HL-60 (cell line): Measurements from ENCODE around the gene MYO3B.

Experiments
- DNase-seq, 2 experiments: peaks; one replicate each; pipeline ENCODE4 v3.0.0-alpha.2; 2010 to 2020; ENCODE audit warnings: low read depth in 1 of 2, low spot score in 1 of 2
- H3K27ac ChIP-seq: fragments of 250-450 bp; sonication (Bioruptor Pico); replicated peaks from 2 replicates; pipeline ENCODE4 v1.5.1; 2020; ENCODE audit warnings: mild to moderate bottlenecking, moderate library complexity
- H3K27me3 ChIP-seq: fragments of 250-450 bp; sonication (Bioruptor Pico); 2 replicates; pipeline ENCODE4 v1.5.1; 2021; ENCODE audit warnings: mild to moderate bottlenecking, moderate library complexity; ENCODE audit not compliant: insufficient read depth, poor library complexity, severe bottlenecking
- H3K4me3 ChIP-seq: replicated peaks from 2 replicates; pipeline ENCODE4 v1.5.1; 2011; ENCODE audit warnings: mild to moderate bottlenecking, control low read depth, low read length; ENCODE audit not compliant: insufficient read depth
- CTCF ChIP-seq: IDR thresholded peaks from one replicate; pipeline ENCODE4 v1.5.1; 2011; ENCODE audit warnings: low read length, control low read depth, inconsistent platforms; ENCODE audit not compliant: insufficient read depth
- GABPA ChIP-seq: IDR thresholded peaks from 2 replicates; pipeline ENCODE4 v1.6.1; 2012; ENCODE audit warnings: low read depth
- POLR2AphosphoS5 ChIP-seq: IDR thresholded peaks from 2 replicates; pipeline ENCODE4 v1.6.1; 2012; ENCODE audit warnings: low read depth
- REST ChIP-seq: IDR thresholded peaks from 2 replicates; pipeline ENCODE4 v1.6.1; 2012; ENCODE audit warnings: low read depth; ENCODE audit not compliant: insufficient replicate concordance
- SPI1 ChIP-seq: IDR thresholded peaks from 2 replicates; pipeline ENCODE4 v1.6.1; 2012; ENCODE audit warnings: low read depth, mild to moderate bottlenecking, borderline replicate concordance

The MYO3B gene

GRCh38 chr2:170530803-170531564 lies 353.0 kb downstream of the MYO3B start:
- no peak for TF ChIP-seq GABPA
- TF ChIP-seq SPI1, result no peak
- TF ChIP-seq REST, result no peak
- no peak for TF ChIP-seq POLR2AphosphoS5
- no peak for TF ChIP-seq CTCF
- Histone ChIP-seq H3K27me3 (no peaks in the 10 kb centered on the region), H3K4me3 (no peak overlapping the region), H3K27ac (no peak overlapping the region)
- DNase-seq, result no peak

- Histone ChIP-seq H3K27ac (no peak overlapping the region), H3K27me3 (no peaks in the 10 kb centered on the region), H3K4me3 (no peak overlapping the region)
- no peak for DNase-seq
- TF ChIP-seq GABPA (no peak), SPI1 (no peak), CTCF (no peak), REST (no peak), POLR2AphosphoS5 (no peak)
Observed at GRCh38 chr2:170531876-170532275, 353.9 kb downstream of the MYO3B start.

GRCh38 chr2:170533156-170533555 lies 355.2 kb downstream of the MYO3B start:
- DNase-seq, result no peak
- no peak overlapping the region for H3K4me3 ChIP-seq
- TF ChIP-seq SPI1, result no peak
- TF ChIP-seq CTCF, result no peak
- TF ChIP-seq GABPA, result no peak
- TF ChIP-seq REST, result no peak
- TF ChIP-seq POLR2AphosphoS5, result no peak
- H3K27me3 ChIP-seq, result no peaks in the 10 kb centered on the region
- no peak overlapping the region for H3K27ac ChIP-seq
